Adrenal gland (tissue), 12 donors: ENCODE results near the gene KCNB1. TPM values are rescaled to one million over a fixed set of nuclear protein-coding genes. Genes with fewer than 3 reads are reported as not detected.

ENCODE experiments used
- DNase-seq, 7 donors: peaks; one replicate each; pipeline ENCODE4 v3.0.0-alpha.2; 2019 to 2020
- H3K27ac ChIP-seq, 5 donors: fragments of 200-600 bp; sonication (generic) in 4 of 5; 1 replicate in 3 of 5; 2 replicates in 2 of 5; pipeline versions ENCODE4 v1.5.1 to v1.8.0; 2016 to 2020; ENCODE audit warnings: mild to moderate bottlenecking in 1 of 5
- H3K27me3 ChIP-seq: fragments of 200-600 bp; 2 replicates; pipeline ENCODE4 v1.8.0; 2021
- H3K36me3 ChIP-seq, 2 donors: fragments of 200-600 bp; replicated peaks in 1 of 2; 1 replicate in 1 of 2; 2 replicates in 1 of 2; pipeline versions ENCODE4 v1.5.1 to v1.8.0; 2018 to 2022
- H3K4me1 ChIP-seq, 2 donors: fragments of 200-600 bp; replicated peaks in 1 of 2; 1 replicate in 1 of 2; 2 replicates in 1 of 2; pipeline versions ENCODE4 v1.5.1 to v1.8.0; 2018 to 2021
- H3K4me3 ChIP-seq, 4 donors: fragments of 200-600 bp; sonication (generic) in 3 of 4; one replicate each; pipeline ENCODE4 v1.5.1; 2016 to 2018
- H3K9me3 ChIP-seq, 3 donors: fragments of 200-600 bp; sonication (generic) in 1 of 3; replicated peaks in 1 of 3; 1 replicate in 2 of 3; 2 replicates in 1 of 3; pipeline versions ENCODE4 v1.5.1 to v1.8.0; 2016 to 2021
- CTCF ChIP-seq, 6 experiments: fragments of 450-650 bp in 4 of 6; fragments of 200-600 bp in 2 of 6; sonication (generic) in 1 of 6; IDR thresholded peaks; 1 replicate in 5 of 6; 2 replicates in 1 of 6; pipeline versions ENCODE4 v1.5.1 to v1.8.0; 2016 to 2021; ENCODE audit warnings: antibody characterized with exemption in 6 of 6, mild to moderate bottlenecking in 2 of 6, moderate library complexity in 1 of 6
- POLR2A ChIP-seq, 2 donors: fragments of 450-650 bp; IDR thresholded peaks; one replicate each; pipeline ENCODE4 v1.6.1; 2017; ENCODE audit warnings: antibody characterized with exemption in 2 of 2, mild to moderate bottlenecking in 2 of 2, moderate library complexity in 1 of 2
- WGBS, 4 donors: extraction: QIAGEN DNeasy Blood & Tissue Kit in 2 of 4; methylation state at CpG; one replicate each; pipeline versions ENCODE4 v1.1.5 to v1.1.7; 2013 to 2017; 5-methylcytosine and 5-hydroxymethylcytosine counted together
- intact Hi-C, 2 donors: fragments of 100-400 bp; cut with DNase I; formaldehyde crosslinking; loops; one replicate each; pipeline versions ENCODE4 v1.14.1 to v1.15.0; 2022 to 2023
- polyA plus RNA-seq, 3 donors: library from polyadenylated mRNA; stranded (reverse); fragments of 200-250 nt in 2 of 3; fragments of 350-450 nt in 1 of 3; fragmentation: Illumina TruSeq in 1 of 3; extraction: RNeasy Lipid Tissue Mini Kit (QIAGEN cat#74804) in 1 of 3; gene quantifications; one replicate each; pipeline ENCODE4 v1.2.3, GENCODE V29; 2013 to 2014
- total RNA-seq, 9 donors: library from RNA; depleted of rRNA in 4 of 9; stranded (reverse); fragments of >200 nt in 4 of 9; fragments of 120-200 nt in 1 of 9; fragmentation: NEBNext Ultra II Directional in 1 of 9; extraction: Animal tissue kit (Norgen Biotek cat#: 25700) in 1 of 9; gene quantifications; one replicate each; pipeline versions ENCODE4 v1.1.0 to v1.2.4, GENCODE V29; 2013 to 2023
- donor health status: healthy with polysubstance abuse.
- donor health status: Bipolar disorder and iron deficiency.
- donor health status: DM: yes; HTN: yes; CAD: no.
- donor health status: DM: no; HTN: no; CAD: no.
- donor health status: DM: no; HTN: no; CAD: no.
- donor health status: DM: yes; HTN: yes; CAD: no.

Gene KCNB1
- total and polyA plus RNA-seq, 12 donors, result 0.11 to 8.2 (median 1.3) TPM

- WGBS, 4 donors, result 81 to 90% (median 89%) methylated on average over 3 of the region's 3 CpGs
- Histone ChIP-seq H3K27ac (no peak overlapping the region), H3K27me3 (no peaks in the 10 kb centered on the region), H3K36me3 (no peaks in the 10 kb centered on the region), H3K9me3 (no peaks in the 10 kb centered on the region), H3K4me1 (no peaks in the 10 kb centered on the region), H3K4me3 (no peak overlapping the region)
- no peak for DNase-seq
- TF ChIP-seq CTCF (IDR thresholded peaks at IDR 0.05) (no peak), POLR2A (IDR thresholded peaks at IDR 0.05) (no peak)
- intact Hi-C loops, result no loop called here
These were observed 107.3 kb downstream of the KCNB1 start for GRCh38 chr20:49375170-49375569.

GRCh38 chr20:49372095-49372734, 110.3 kb downstream of the KCNB1 start:
- WGBS, 4 donors, result 87 to 92% (median 89%) methylated on average over 6 to 9 of the region's 9 CpGs
- Histone ChIP-seq H3K4me3 (no peak overlapping the region), H3K9me3 (no peaks in the 10 kb centered on the region), H3K27me3 (no peaks in the 10 kb centered on the region), H3K27ac (no peak overlapping the region), H3K36me3 (no peaks in the 10 kb centered on the region), H3K4me1 (no peaks in the 10 kb centered on the region)
- no peak for DNase-seq
- intact Hi-C loops, result no loop called here
- TF ChIP-seq CTCF (IDR thresholded peaks at IDR 0.05) (no peak), POLR2A (IDR thresholded peaks at IDR 0.05) (no peak)

GRCh38 chr20:49368596-49368995, 113.9 kb downstream of the KCNB1 start:
- 56 to 75% (median 64%) methylated on average over 5 of the region's 5 CpGs for WGBS, 4 donors
- intact Hi-C loops, result no loop called here
- no peak for DNase-seq
- H3K36me3 ChIP-seq, result no peaks in the 10 kb centered on the region
- no peaks in the 10 kb centered on the region for H3K9me3 ChIP-seq
- no peak overlapping the region for H3K4me3 ChIP-seq
- no peak for TF ChIP-seq CTCF (IDR thresholded peaks at IDR 0.05)
- no peak for TF ChIP-seq POLR2A (IDR thresholded peaks at IDR 0.05)
- no peak overlapping the region for H3K27ac ChIP-seq
- H3K27me3 ChIP-seq, result no peaks in the 10 kb centered on the region
- H3K4me1 ChIP-seq, result no peaks in the 10 kb centered on the region

GRCh38 chr20:49367113-49367512, 115.4 kb downstream of the KCNB1 start:
- H3K27ac ChIP-seq, result no peak overlapping the region
- no peaks in the 10 kb centered on the region for H3K36me3 ChIP-seq
- no peaks in the 10 kb centered on the region for H3K9me3 ChIP-seq
- H3K4me1 ChIP-seq, result no peaks in the 10 kb centered on the region
- intact Hi-C loops, result no loop called here
- no peak for DNase-seq
- no peak for TF ChIP-seq POLR2A (IDR thresholded peaks at IDR 0.05)
- H3K4me3 ChIP-seq, result no peak overlapping the region
- WGBS, 4 donors, result 64 to 72% (median 66%) methylated on average over 5 of the region's 5 CpGs
- H3K27me3 ChIP-seq, result no peaks in the 10 kb centered on the region

- Histone ChIP-seq H3K9me3 (no peaks in the 10 kb centered on the region), H3K4me3 (no peak overlapping the region), H3K27ac (no peak overlapping the region), H3K4me1 (no peaks in the 10 kb centered on the region), H3K27me3 (no peaks in the 10 kb centered on the region), H3K36me3 (no peaks in the 10 kb centered on the region)
- intact Hi-C loops, result no loop called here
- no peak for DNase-seq
- TF ChIP-seq CTCF (IDR thresholded peaks at IDR 0.05) (no peak), POLR2A (IDR thresholded peaks at IDR 0.05) (no peak)
- 50 to 62% (median 58%) methylated on average over 1 of the region's 1 CpG for WGBS, 4 donors
These were observed 115.8 kb downstream of the KCNB1 start for GRCh38 chr20:49366687-49367086.
